Stimulated activated CD8-positive, alpha-beta memory T cell treated with anti-CD3 and anti-CD28 coated beads, Interleukin-7, amount 100 ng/mL, for 24 hours (primary cell): Measurements from ENCODE around the gene FRMPD4.

Experiments used
- DNase-seq: peaks from one replicate; pipeline ENCODE4 v3.0.0-alpha.2; 2020; ENCODE audit warnings: low read depth

FRMPD4 gene

GRCh38 chrX:12301288-12301687 lies 163.0 kb downstream of the FRMPD4 start:
- DNase-seq = no peak

- no peak for DNase-seq
These were observed 166.0 kb downstream of the FRMPD4 start for GRCh38 chrX:12304261-12304660.

- no peak for DNase-seq
These were observed 169.7 kb downstream of the FRMPD4 start for GRCh38 chrX:12307961-12308360.

GRCh38 chrX:12308420-12308819 lies 170.1 kb downstream of the FRMPD4 start:
- no peak for DNase-seq

- DNase-seq = no peak
These were observed 170.9 kb downstream of the FRMPD4 start for GRCh38 chrX:12309040-12309743.

- no peak for DNase-seq
These were observed 171.4 kb downstream of the FRMPD4 start for GRCh38 chrX:12309744-12310076.

- DNase-seq = no peak
These were observed 176.4 kb downstream of the FRMPD4 start for GRCh38 chrX:12314651-12315050.

GRCh38 chrX:12315526-12315925 lies 177.3 kb downstream of the FRMPD4 start:
- no peak for DNase-seq

GRCh38 chrX:12319003-12319519 lies 180.8 kb downstream of the FRMPD4 start:
- DNase-seq = no peak

- DNase-seq = no peak
These were observed 181.7 kb downstream of the FRMPD4 start for GRCh38 chrX:12319992-12320391.

GRCh38 chrX:12322031-12322430 lies 183.8 kb downstream of the FRMPD4 start:
- DNase-seq = no peak

- no peak for DNase-seq
These were observed 186.9 kb downstream of the FRMPD4 start for GRCh38 chrX:12325171-12325570.

GRCh38 chrX:12327836-12328235 lies 189.6 kb downstream of the FRMPD4 start:
- DNase-seq = no peak

- no peak for DNase-seq
These were observed 191.2 kb downstream of the FRMPD4 start for GRCh38 chrX:12329476-12329875.

- DNase-seq = no peak
These were observed 192.6 kb downstream of the FRMPD4 start for GRCh38 chrX:12330841-12331240.

- no peak for DNase-seq
These were observed 194.6 kb downstream of the FRMPD4 start for GRCh38 chrX:12332786-12333347.

- DNase-seq = no peak
These were observed 201.6 kb downstream of the FRMPD4 start for GRCh38 chrX:12339921-12340320.

GRCh38 chrX:12344954-12345353 lies 206.7 kb downstream of the FRMPD4 start:
- DNase-seq = no peak

GRCh38 chrX:12349201-12349600 lies 210.9 kb downstream of the FRMPD4 start:
- no peak for DNase-seq

- no peak for DNase-seq
These were observed 214.6 kb downstream of the FRMPD4 start for GRCh38 chrX:12352922-12353321.

- no peak for DNase-seq
These were observed 222.1 kb downstream of the FRMPD4 start for GRCh38 chrX:12360383-12360782.

GRCh38 chrX:12360986-12361598 lies 222.8 kb downstream of the FRMPD4 start:
- no peak for DNase-seq

- no peak for DNase-seq
These were observed 224.9 kb downstream of the FRMPD4 start for GRCh38 chrX:12363216-12363615.

GRCh38 chrX:12366440-12366839 lies 228.2 kb downstream of the FRMPD4 start:
- DNase-seq = no peak
